Calu3 (cell line): Measurements from ENCODE around the gene HDGF. TPM values are rescaled to one million over a fixed set of nuclear protein-coding genes. Genes with fewer than 3 reads are reported as not detected.
A peak's percentile ranks its signal among the peaks of the same experiment; 100 is the strongest.

ENCODE experiments used
- Bru-seq: library from RNA; stranded (reverse); fragments of 400-500 nt; gene quantifications from one replicate; lab custom pipeline; 2021; lab: Mats Ljungman, UMichigan
- BruChase-seq, 2 experiments: library from RNA; stranded (reverse); fragments of 400-500 nt; gene quantifications; one replicate each; lab custom pipeline; 2021; lab: Mats Ljungman, UMichigan
- BruUV-seq: library from RNA; stranded (reverse); fragments of 400-500 nt; replicated peaks from 2 replicates; lab custom pipeline; 2021; lab: Mats Ljungman, UMichigan
- CTCF ChIA-PET: fragments of 300-600 bp; sonication (Branson Sonifier 250); formaldehyde crosslinking; loops from one replicate; lab custom pipeline; 2022; ENCODE audit warnings: antibody characterized with exemption; lab: Charles Lee
- DNase-seq: peaks from one replicate; pipeline ENCODE4 v3.0.0; 2022
- H3K27ac Mint-ChIP-seq: one replicate; pipeline ENCODE4 v1.8.0; 2022; ENCODE audit warnings: mixed read lengths; ENCODE audit not compliant: unreplicated experiment
- H3K27me3 Mint-ChIP-seq: one replicate; pipeline ENCODE4 v1.8.0; 2022; ENCODE audit warnings: mixed read lengths; ENCODE audit not compliant: unreplicated experiment
- H3K36me3 Mint-ChIP-seq: one replicate; pipeline ENCODE4 v1.8.0; 2022; ENCODE audit warnings: mild to moderate bottlenecking, moderate library complexity, mixed read lengths; ENCODE audit not compliant: insufficient read depth, unreplicated experiment
- H3K4me1 Mint-ChIP-seq: one replicate; pipeline ENCODE4 v1.8.0; 2022; ENCODE audit warnings: mild to moderate bottlenecking, low read depth, mixed read lengths; ENCODE audit not compliant: unreplicated experiment
- H3K4me3 Mint-ChIP-seq: one replicate; pipeline ENCODE4 v1.8.0; 2022; ENCODE audit warnings: mild to moderate bottlenecking, low read depth, moderate library complexity, mixed read lengths; ENCODE audit not compliant: unreplicated experiment
- H3K9me3 Mint-ChIP-seq: one replicate; pipeline ENCODE4 v1.8.0; 2022; ENCODE audit warnings: low read depth, mixed read lengths; ENCODE audit not compliant: unreplicated experiment
- CTCF ChIP-seq: fragments of 200-600 bp; IDR thresholded peaks from one replicate; pipeline ENCODE4 v1.8.0; 2022; ENCODE audit warnings: antibody characterized with exemption; ENCODE audit not compliant: unreplicated experiment
- intact Hi-C: fragments of 100-400 bp; cut with micrococcal nuclease; formaldehyde crosslinking; loops from one replicate; pipeline ENCODE4 v1.10.0; 2022; ENCODE audit not compliant: unreplicated experiment
- long read RNA-seq: library from polyadenylated mRNA; stranded (forward); transcript quantifications from one replicate; pipeline ENCODE4 v2.0.0, GENCODE V29; 2022
- total RNA-seq: library from RNA; stranded (reverse); gene quantifications from 2 replicates; pipeline ENCODE4 v1.2.3, GENCODE V29; 2022

Gene HDGF
- 437 and 470 TPM in 2 replicates for total RNA-seq
- percentile 92 among the genes with signal in this experiment for Bru-seq, nascent RNA
- BruChase-seq, experiment 1, labeled RNA remaining after a 6-hour chase, result percentile 99 among the genes with signal in this experiment
- BruChase-seq, experiment 2, labeled RNA remaining after a 2-hour chase, result percentile 98 among the genes with signal in this experiment
- long read RNA-seq, transcript HDGF-201 (6 exons, 2,380 nt), result major isoform, 103 of 170 reads
- long read RNA-seq, partial matches to known transcripts, result 16 of 170 reads
- long read RNA-seq, other reads (novel, unspliced or antisense), result 49 of 170 reads

- no TSS peak for BruUV-seq
- intact Hi-C loops, result no loop called here
- no peaks in the 10 kb centered on the region for H3K9me3 Mint-ChIP-seq
- H3K4me3 Mint-ChIP-seq, result peak within 1 kb of the TSS; percentile 67
- DNase-seq, result no peak
- H3K36me3 Mint-ChIP-seq, result peaks cover 66% of the 10 kb centered on the region
- CTCF ChIA-PET, result interaction anchor here (0.6 to 2.0 kb wide), 8 partner anchors 10 to 529 kb away, joined by 3 to 17 read pairs (median 5); partner anchors contain the start of genes ISG20L2 and MRPL24
- peaks cover 36% of the 10 kb centered on the region for H3K4me1 Mint-ChIP-seq
- peak within 1 kb of the TSS; percentile 93 for H3K27ac Mint-ChIP-seq
- TF ChIP-seq CTCF, result peak; percentile 12
- H3K27me3 Mint-ChIP-seq, result no peaks in the 10 kb centered on the region
These were observed at the start of gene HDGF for GRCh38 chr1:156751451-156751756. Gene HDGF, minus strand, starts transcription at chr1:156751675. Its CDS starts 246 bp downstream, at chr1:156751429.

- CTCF ChIA-PET, result interaction anchor here (1.3 kb wide), 1 partner anchor 71 kb away, joined by 3 read pairs; no protein-coding TSS in a partner anchor
These were observed 45.9 kb upstream of the HDGF start for GRCh38 chr1:156797212-156797871.

GRCh38 chr1:156796340-156797097, 45.0 kb upstream of the HDGF start:
- no peaks in the 10 kb centered on the region for H3K9me3 Mint-ChIP-seq
- BruUV-seq, result no TSS peak
- H3K4me1 Mint-ChIP-seq, result no peaks in the 10 kb centered on the region
- intact Hi-C loops, result loop anchor here (1.0 kb wide), 2 partner anchors 64 to 94 kb away; partner anchors contain the start of gene NTRK1
- no peak for TF ChIP-seq CTCF
- no peak for DNase-seq
- CTCF ChIA-PET, result interaction anchor here (0.6 to 1.3 kb wide), 3 partner anchors 12 to 96 kb away, joined by 3 read pairs; no protein-coding TSS in a partner anchor
- H3K36me3 Mint-ChIP-seq, result peaks cover 79% of the 10 kb centered on the region
- peak overlapping the region; percentile 5 for H3K27ac Mint-ChIP-seq
- H3K27me3 Mint-ChIP-seq, result no peaks in the 10 kb centered on the region
- H3K4me3 Mint-ChIP-seq, result no peak overlapping the region

More at GRCh38 chr1:156797212-156797871, 45.9 kb upstream of the HDGF start:
- no peaks in the 10 kb centered on the region for H3K27me3 Mint-ChIP-seq
- H3K9me3 Mint-ChIP-seq, result no peaks in the 10 kb centered on the region
- peak; percentile 81 for TF ChIP-seq CTCF
- H3K4me3 Mint-ChIP-seq, result no peak overlapping the region
- intact Hi-C loops, result loop anchor here (1.0 kb wide), 2 partner anchors 63 to 93 kb away; partner anchors contain the start of gene NTRK1
- no peaks in the 10 kb centered on the region for H3K4me1 Mint-ChIP-seq
- DNase-seq, result peak; percentile 69
- H3K36me3 Mint-ChIP-seq, result peaks cover 73% of the 10 kb centered on the region
- BruUV-seq, result no TSS peak
- no peak overlapping the region for H3K27ac Mint-ChIP-seq

GRCh38 chr1:156795787-156796186, 44.3 kb upstream of the HDGF start:
- Mint-ChIP-seq H3K4me3 (no peak overlapping the region), H3K4me1 (no peaks in the 10 kb centered on the region), H3K36me3 (peaks cover 80% of the 10 kb centered on the region), H3K9me3 (no peaks in the 10 kb centered on the region), H3K27ac (peak overlapping the region; percentile 5), H3K27me3 (no peaks in the 10 kb centered on the region)
- no peak for DNase-seq
- intact Hi-C loops, result no loop called here
- TF ChIP-seq CTCF, result no peak
- no TSS peak for BruUV-seq
- CTCF ChIA-PET, result interaction anchor here (0.6 to 1.3 kb wide), 4 partner anchors 12 to 97 kb away, joined by 3 read pairs; no protein-coding TSS in a partner anchor
